ENCODE results near the gene RBL2. TPM values are rescaled to one million over a fixed set of nuclear protein-coding genes. Genes with fewer than 3 reads are reported as not detected.

Gene RBL2
- polyA plus RNA-seq, 1 donor from 2014 or later, result 146 TPM

DNA sequence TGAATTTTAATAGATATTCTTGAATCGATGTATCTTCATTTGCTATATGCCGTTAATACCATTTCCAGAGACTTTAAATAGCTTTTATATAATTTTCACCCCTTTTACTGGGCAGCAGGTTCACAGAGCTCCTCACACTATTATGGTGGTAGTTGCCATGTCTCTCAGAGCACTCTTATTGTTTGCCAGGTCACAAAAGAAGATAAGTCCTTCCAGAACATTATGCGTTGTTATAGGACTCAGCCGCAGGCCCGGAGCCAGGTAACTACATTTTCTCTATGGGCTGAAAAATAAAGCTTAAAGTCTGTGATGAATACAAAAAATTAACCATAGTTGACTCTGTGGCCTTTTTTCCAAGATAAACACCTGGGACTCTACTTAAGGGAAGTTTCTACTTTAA is 44.7 kb downstream of the RBL2 start:
- Histone ChIP-seq H3K27me3 (ENCODE audit: insufficient read depth, low read depth, low read length) (no peaks in the 10 kb centered on the region), H3K79me2 (replicated peaks; ENCODE audit: insufficient read depth, low read length) (no peaks in the 10 kb centered on the region), H3K27ac (ENCODE audit: low read length) (no peak overlapping the region), H3K4me2 (ENCODE audit: low read length) (no peak overlapping the region), H3K36me3 (ENCODE audit: insufficient read depth, low read length) (peaks cover 18% of the 10 kb centered on the region), H3K9me2 (ENCODE audit: insufficient read depth, low read length) (no peaks in the 10 kb centered on the region), H3K4me3 (ENCODE audit: low read length) (no peak overlapping the region), H2AFZ (ENCODE audit: low read depth, low read length) (no peak overlapping the region), H4K20me1 (ENCODE audit: insufficient read depth) (no peaks in the 10 kb centered on the region), H3K9ac (ENCODE audit: low read length) (no peak overlapping the region), H3K9me3 (ENCODE audit: low read length) (no peaks in the 10 kb centered on the region), H3F3A (ENCODE audit: insufficient read depth, low read length, poor library complexity, severe bottlenecking) (no peaks in the 10 kb centered on the region)
- TF ChIP-seq TAF1 (IDR thresholded peaks at IDR 0.05; ENCODE audit: low read depth) (no peak), RAD21 (conservative IDR thresholded peaks at IDR 0.05) (no peak), EZH2 (IDR thresholded peaks at IDR 0.05; ENCODE audit: borderline replicate concordance, insufficient read depth, low read length, poor library complexity, severe bottlenecking) (no peak)
- TF ChIP-seq, protein P1, sequence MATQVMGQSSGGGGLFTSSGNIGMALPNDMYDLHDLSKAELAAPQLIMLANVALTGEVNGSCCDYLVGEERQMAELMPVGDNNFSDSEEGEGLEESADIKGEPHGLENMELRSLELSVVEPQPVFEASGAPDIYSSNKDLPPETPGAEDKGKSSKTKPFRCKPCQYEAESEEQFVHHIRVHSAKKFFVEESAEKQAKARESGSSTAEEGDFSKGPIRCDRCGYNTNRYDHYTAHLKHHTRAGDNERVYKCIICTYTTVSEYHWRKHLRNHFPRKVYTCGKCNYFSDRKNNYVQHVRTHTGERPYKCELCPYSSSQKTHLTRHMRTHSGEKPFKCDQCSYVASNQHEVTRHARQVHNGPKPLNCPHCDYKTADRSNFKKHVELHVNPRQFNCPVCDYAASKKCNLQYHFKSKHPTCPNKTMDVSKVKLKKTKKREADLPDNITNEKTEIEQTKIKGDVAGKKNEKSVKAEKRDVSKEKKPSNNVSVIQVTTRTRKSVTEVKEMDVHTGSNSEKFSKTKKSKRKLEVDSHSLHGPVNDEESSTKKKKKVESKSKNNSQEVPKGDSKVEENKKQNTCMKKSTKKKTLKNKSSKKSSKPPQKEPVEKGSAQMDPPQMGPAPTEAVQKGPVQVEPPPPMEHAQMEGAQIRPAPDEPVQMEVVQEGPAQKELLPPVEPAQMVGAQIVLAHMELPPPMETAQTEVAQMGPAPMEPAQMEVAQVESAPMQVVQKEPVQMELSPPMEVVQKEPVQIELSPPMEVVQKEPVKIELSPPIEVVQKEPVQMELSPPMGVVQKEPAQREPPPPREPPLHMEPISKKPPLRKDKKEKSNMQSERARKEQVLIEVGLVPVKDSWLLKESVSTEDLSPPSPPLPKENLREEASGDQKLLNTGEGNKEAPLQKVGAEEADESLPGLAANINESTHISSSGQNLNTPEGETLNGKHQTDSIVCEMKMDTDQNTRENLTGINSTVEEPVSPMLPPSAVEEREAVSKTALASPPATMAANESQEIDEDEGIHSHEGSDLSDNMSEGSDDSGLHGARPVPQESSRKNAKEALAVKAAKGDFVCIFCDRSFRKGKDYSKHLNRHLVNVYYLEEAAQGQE (IDR thresholded peaks at IDR 0.05; ENCODE audit: borderline replicate concordance), result no peak
- TF ChIP-seq, protein P2, sequence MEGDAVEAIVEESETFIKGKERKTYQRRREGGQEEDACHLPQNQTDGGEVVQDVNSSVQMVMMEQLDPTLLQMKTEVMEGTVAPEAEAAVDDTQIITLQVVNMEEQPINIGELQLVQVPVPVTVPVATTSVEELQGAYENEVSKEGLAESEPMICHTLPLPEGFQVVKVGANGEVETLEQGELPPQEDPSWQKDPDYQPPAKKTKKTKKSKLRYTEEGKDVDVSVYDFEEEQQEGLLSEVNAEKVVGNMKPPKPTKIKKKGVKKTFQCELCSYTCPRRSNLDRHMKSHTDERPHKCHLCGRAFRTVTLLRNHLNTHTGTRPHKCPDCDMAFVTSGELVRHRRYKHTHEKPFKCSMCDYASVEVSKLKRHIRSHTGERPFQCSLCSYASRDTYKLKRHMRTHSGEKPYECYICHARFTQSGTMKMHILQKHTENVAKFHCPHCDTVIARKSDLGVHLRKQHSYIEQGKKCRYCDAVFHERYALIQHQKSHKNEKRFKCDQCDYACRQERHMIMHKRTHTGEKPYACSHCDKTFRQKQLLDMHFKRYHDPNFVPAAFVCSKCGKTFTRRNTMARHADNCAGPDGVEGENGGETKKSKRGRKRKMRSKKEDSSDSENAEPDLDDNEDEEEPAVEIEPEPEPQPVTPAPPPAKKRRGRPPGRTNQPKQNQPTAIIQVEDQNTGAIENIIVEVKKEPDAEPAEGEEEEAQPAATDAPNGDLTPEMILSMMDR (IDR thresholded peaks at IDR 0.05; ENCODE audit: poor library complexity, severe bottlenecking), result no peak

DNA sequence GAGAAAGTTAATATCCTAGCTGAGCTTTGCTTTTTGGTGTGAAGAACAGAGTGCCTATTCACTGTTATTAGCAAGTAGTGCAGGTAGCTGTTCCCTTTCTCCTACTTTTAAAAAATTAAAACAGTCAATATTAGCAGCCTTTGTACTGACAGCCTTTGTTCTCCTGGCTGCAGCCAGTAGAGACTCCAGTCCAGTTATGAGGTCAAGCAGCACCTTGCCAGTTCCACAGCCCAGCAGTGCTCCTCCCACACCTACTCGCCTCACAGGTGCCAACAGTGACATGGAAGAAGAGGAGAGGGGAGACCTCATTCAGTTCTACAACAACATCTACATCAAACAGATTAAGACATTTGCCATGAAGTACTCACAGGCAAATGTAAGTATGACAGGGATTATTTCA is 46.1 kb downstream of the RBL2 start:
- no peak overlapping the region for H3K27ac ChIP-seq (ENCODE audit: low read length)

More for the DNA sequence above, 46.1 kb downstream of the RBL2 start:
- Histone ChIP-seq H3K4me2 (ENCODE audit: low read length) (no peak overlapping the region), H3F3A (ENCODE audit: insufficient read depth, low read length, poor library complexity, severe bottlenecking) (no peaks in the 10 kb centered on the region), H3K79me2 (replicated peaks; ENCODE audit: insufficient read depth, low read length) (no peaks in the 10 kb centered on the region), H3K9ac (ENCODE audit: low read length) (no peak overlapping the region), H3K9me2 (ENCODE audit: insufficient read depth, low read length) (no peaks in the 10 kb centered on the region), H3K9me3 (ENCODE audit: low read length) (no peaks in the 10 kb centered on the region), H4K20me1 (ENCODE audit: insufficient read depth) (no peaks in the 10 kb centered on the region), H3K4me3 (ENCODE audit: low read length) (no peak overlapping the region), H3K27me3 (ENCODE audit: insufficient read depth, low read depth, low read length) (no peaks in the 10 kb centered on the region), H2AFZ (ENCODE audit: low read depth, low read length) (no peak overlapping the region), H3K36me3 (ENCODE audit: insufficient read depth, low read length) (peaks cover 25% of the 10 kb centered on the region)
- TF ChIP-seq MXI1 (conservative IDR thresholded peaks at IDR 0.05; ENCODE audit: poor library complexity, severe bottlenecking) (no peak), EP300 (conservative IDR thresholded peaks at IDR 0.05; ENCODE audit: poor library complexity, severe bottlenecking) (no peak), RAD21 (conservative IDR thresholded peaks at IDR 0.05) (no peak), TAF1 (IDR thresholded peaks at IDR 0.05; ENCODE audit: low read depth) (no peak), EZH2 (IDR thresholded peaks at IDR 0.05; ENCODE audit: borderline replicate concordance, insufficient read depth, low read length, poor library complexity, severe bottlenecking) (no peak), SMC3 (conservative IDR thresholded peaks at IDR 0.05; ENCODE audit: poor library complexity) (no peak), POLR2AphosphoS5 (IDR thresholded peaks at IDR 0.05) (no peak)
- TF ChIP-seq, protein P1 (IDR thresholded peaks at IDR 0.05; ENCODE audit: borderline replicate concordance), result no peak
- TF ChIP-seq, protein P2 (IDR thresholded peaks at IDR 0.05; ENCODE audit: poor library complexity, severe bottlenecking), result no peak

All from neural cell (in vitro differentiated cells).